ENCODE measurements around the gene POLQ.
"Not testable (repeated sequence)": the region's sequence is repeated elsewhere in the genome, so short reads cannot be mapped to it uniquely, and the experiment has no call there.

The POLQ gene

GRCh38 chr3:121399820-121400219 is 146.0 kb downstream of the POLQ start:
- no peaks in the 10 kb centered on the region for H4K20me1 ChIP-seq (ENCODE audit: insufficient read depth, low read length)
- no peaks in the 10 kb centered on the region for H3K4me1 ChIP-seq (ENCODE audit: insufficient read depth, low read length)
- no peaks in the 10 kb centered on the region for H3K27me3 ChIP-seq (ENCODE audit: insufficient read depth, low read length, poor library complexity)
- no peaks in the 10 kb centered on the region for H3K36me3 ChIP-seq (ENCODE audit: insufficient read depth, low read length)
- H3K9ac ChIP-seq (ENCODE audit: low read depth, low read length): no peak overlapping the region
- no peak overlapping the region for H3K4me3 ChIP-seq (ENCODE audit: low read depth in 1 of 2, low read length in 2 of 2)
- DNase-seq: no peak
- no peaks in the 10 kb centered on the region for H3K9me3 ChIP-seq (ENCODE audit: insufficient read depth, low read length, severe bottlenecking)
- TF ChIP-seq EZH2 (IDR thresholded peaks at IDR 0.05; ENCODE audit: borderline replicate concordance, low read depth, low read length, severe bottlenecking) (no peak), CTCF (IDR thresholded peaks at IDR 0.05; ENCODE audit: borderline replicate concordance, extremely low read depth, low read length, poor library complexity, severe bottlenecking) (no peak)
- no peak for ATAC-seq (ENCODE audit: insufficient read depth, low read depth)
- H3K27ac ChIP-seq (ENCODE audit: low read length): no peak overlapping the region
- no peak overlapping the region for H3K4me2 ChIP-seq (ENCODE audit: insufficient read depth, low read length)
- H2AFZ ChIP-seq (ENCODE audit: low read depth, low read length): no peak overlapping the region
- H3K79me2 ChIP-seq (ENCODE audit: insufficient read depth, low read length): no peaks in the 10 kb centered on the region

GRCh38 chr3:121398051-121398450 is 147.7 kb downstream of the POLQ start:
- not testable (repeated sequence) for H3K27ac ChIP-seq (ENCODE audit: low read length); H3K79me2 ChIP-seq (ENCODE audit: insufficient read depth, low read length); H3K4me3 ChIP-seq (ENCODE audit: low read depth in 1 of 2, low read length in 2 of 2); H3K9me3 ChIP-seq (ENCODE audit: insufficient read depth, low read length, severe bottlenecking); H4K20me1 ChIP-seq (ENCODE audit: insufficient read depth, low read length); H3K9ac ChIP-seq (ENCODE audit: low read depth, low read length); H2AFZ ChIP-seq (ENCODE audit: low read depth, low read length); H3K4me2 ChIP-seq (ENCODE audit: insufficient read depth, low read length); H3K4me1 ChIP-seq (ENCODE audit: insufficient read depth, low read length); ATAC-seq (ENCODE audit: insufficient read depth, low read depth); H3K27me3 ChIP-seq (ENCODE audit: insufficient read depth, low read length, poor library complexity); DNase-seq; H3K36me3 ChIP-seq (ENCODE audit: insufficient read depth, low read length)

GRCh38 chr3:121395967-121396366 is 149.8 kb downstream of the POLQ start:
- H3K27ac ChIP-seq (ENCODE audit: low read length); H3K27me3 ChIP-seq (ENCODE audit: insufficient read depth, low read length, poor library complexity); H3K79me2 ChIP-seq (ENCODE audit: insufficient read depth, low read length); H3K4me1 ChIP-seq (ENCODE audit: insufficient read depth, low read length); ATAC-seq (ENCODE audit: insufficient read depth, low read depth); H3K4me3 ChIP-seq (ENCODE audit: low read depth in 1 of 2, low read length in 2 of 2); DNase-seq; H3K9me3 ChIP-seq (ENCODE audit: insufficient read depth, low read length, severe bottlenecking); H4K20me1 ChIP-seq (ENCODE audit: insufficient read depth, low read length); H2AFZ ChIP-seq (ENCODE audit: low read depth, low read length); H3K4me2 ChIP-seq (ENCODE audit: insufficient read depth, low read length); H3K36me3 ChIP-seq (ENCODE audit: insufficient read depth, low read length); H3K9ac ChIP-seq (ENCODE audit: low read depth, low read length): not testable (repeated sequence)

- not testable (repeated sequence) for H2AFZ ChIP-seq (ENCODE audit: low read depth, low read length); H3K4me3 ChIP-seq (ENCODE audit: low read depth in 1 of 2, low read length in 2 of 2); H4K20me1 ChIP-seq (ENCODE audit: insufficient read depth, low read length); H3K36me3 ChIP-seq (ENCODE audit: insufficient read depth, low read length); H3K27me3 ChIP-seq (ENCODE audit: insufficient read depth, low read length, poor library complexity); H3K79me2 ChIP-seq (ENCODE audit: insufficient read depth, low read length); ATAC-seq (ENCODE audit: insufficient read depth, low read depth); H3K4me2 ChIP-seq (ENCODE audit: insufficient read depth, low read length); H3K27ac ChIP-seq (ENCODE audit: low read length); DNase-seq; H3K9me3 ChIP-seq (ENCODE audit: insufficient read depth, low read length, severe bottlenecking); H3K4me1 ChIP-seq (ENCODE audit: insufficient read depth, low read length); H3K9ac ChIP-seq (ENCODE audit: low read depth, low read length)
Observed at GRCh38 chr3:121388308-121388707, 157.5 kb downstream of the POLQ start.

Measured in DND-41 (cell line).